HepG2 (cell line): ENCODE data around the gene KAZALD1. TPM values are rescaled to one million over a fixed set of nuclear protein-coding genes. Genes with fewer than 3 reads are reported as not detected.

ENCODE experiments used
- ATAC-seq: fragments of 200-7000 bp; cut with Tn5 transposase; 3 replicates; pipeline ENCODE4 v1.9.1; 2020; ENCODE audit warnings: mild to moderate bottlenecking, moderate library complexity
- BruUV-seq: library from RNA; stranded (reverse); fragments of 400-500 nt; replicated peaks from 2 replicates; lab custom pipeline; 2021; lab: Mats Ljungman, UMichigan
- CTCF ChIA-PET: fragments of 300-600 bp; formaldehyde crosslinking; extraction: SDS; loops from one replicate; lab custom pipeline; 2021; ENCODE audit warnings: low total read pairs, inconsistent platforms, low intra/inter-chr PET ratio; lab: Yijun Ruan, JAX
- POLR2A ChIA-PET: fragments of 350-600 bp; sonication (Branson Sonifier 250); formaldehyde crosslinking; loops from one replicate; lab custom pipeline; 2020; ENCODE audit warnings: antibody characterized with exemption, inconsistent platforms; lab: Yijun Ruan, JAX
- DNase-seq: peaks from one replicate; pipeline ENCODE4 v3.0.0-alpha.2; 2015; ENCODE audit warnings: low spot score
- FAIRE-seq: peaks from 3 replicates; lab custom pipeline; 2011; peaks lifted over from hg19 to GRCh38; lab: Jason Lieb, UNC
- H2AFZ ChIP-seq: one replicate; pipeline ENCODE4 v1.6.1; 2011; ENCODE audit warnings: low read length, inconsistent platforms
- H3K27ac ChIP-seq: fragments of 300-600 bp; 3 replicates; pipeline ENCODE4 v1.8.0; 2011; ENCODE audit warnings: mixed run types, mild to moderate bottlenecking, mixed read lengths, low read length, inconsistent platforms; ENCODE audit not compliant: insufficient read depth; ENCODE audit errors: extremely low read length
- H3K27me3 ChIP-seq, 2 experiments: fragments of 200-600 bp in 1 of 2; 2 replicates in 1 of 2; 3 replicates in 1 of 2; pipeline versions ENCODE4 v1.6.0 to v1.8.0; 2011; ENCODE audit warnings: low read length in 2 of 2, mild to moderate bottlenecking in 2 of 2, moderate library complexity in 2 of 2, inconsistent platforms in 1 of 2; ENCODE audit not compliant: insufficient read depth in 2 of 2, control insufficient read depth in 1 of 2
- H3K36me3 ChIP-seq, 2 experiments: fragments of 200-600 bp in 1 of 2; replicated peaks in 1 of 2; 2 replicates in 1 of 2; 3 replicates in 1 of 2; pipeline versions ENCODE4 v1.5.1 to v1.8.0; 2011; ENCODE audit warnings: low read length in 2 of 2, inconsistent platforms in 1 of 2; ENCODE audit not compliant: insufficient read depth in 2 of 2, control insufficient read depth in 1 of 2
- H3K4me1 ChIP-seq: 2 replicates; pipeline ENCODE4 v1.5.1; 2012; ENCODE audit warnings: low read length, inconsistent platforms; ENCODE audit not compliant: insufficient read depth
- H3K4me2 ChIP-seq: 2 replicates; pipeline ENCODE4 v1.6.0; 2011; ENCODE audit warnings: low read depth, low read length, inconsistent platforms
- H3K4me3 ChIP-seq, 3 experiments: fragments of 200-600 bp in 1 of 3; sonication (generic), shearing (Covaris generic) in 1 of 3; replicated peaks in 1 of 3; 2 replicates each; pipeline ENCODE4 v1.5.1; 2011 to 2016; ENCODE audit warnings: low read length in 3 of 3, inconsistent platforms in 2 of 3, low read depth in 2 of 3, mild to moderate bottlenecking in 2 of 3, control low read depth in 1 of 3, mixed read lengths in 1 of 3; ENCODE audit not compliant: insufficient read depth in 1 of 3
- H3K79me2 ChIP-seq: one replicate; pipeline ENCODE4 v1.6.1; 2011; ENCODE audit warnings: low read length, inconsistent platforms; ENCODE audit not compliant: insufficient read depth
- H3K9ac ChIP-seq: 2 replicates; pipeline ENCODE4 v1.6.0; 2011; ENCODE audit warnings: mild to moderate bottlenecking, low read depth, low read length, inconsistent platforms; ENCODE audit not compliant: insufficient read depth
- H3K9me3 ChIP-seq: 2 replicates; pipeline ENCODE4 v1.5.1; 2012; ENCODE audit warnings: mild to moderate bottlenecking, low read length
- H4K20me1 ChIP-seq: 2 replicates; pipeline ENCODE4 v1.6.0; 2011; ENCODE audit warnings: inconsistent platforms, mild to moderate bottlenecking, low read length, moderate library complexity; ENCODE audit not compliant: insufficient read depth
- ADNP ChIP-seq: sonication (generic); formaldehyde crosslinking; IDR thresholded peaks from 2 replicates; pipeline ENCODE4 v1.4.0; 2020; ENCODE audit warnings: missing genetic modification reagents
- BCL6 ChIP-seq: IDR thresholded peaks from 2 replicates; pipeline ENCODE4 v1.6.1; 2016; ENCODE audit warnings: missing genetic modification reagents, missing compliant biosample characterization
- FOXP1 ChIP-seq, 2 experiments: fragments of 450-650 bp in 1 of 2; IDR thresholded peaks; 2 replicates each; pipeline ENCODE4 v1.6.1; 2017 to 2018; ENCODE audit warnings: antibody characterized with exemption in 1 of 2
- GMEB1 ChIP-seq: sonication (generic); formaldehyde crosslinking; IDR thresholded peaks from 2 replicates; pipeline ENCODE4 v1.5.1; 2020; ENCODE audit warnings: missing genetic modification reagents, mild to moderate bottlenecking, borderline replicate concordance
- HES4 ChIP-seq: sonication (generic); formaldehyde crosslinking; IDR thresholded peaks from 2 replicates; pipeline ENCODE4 v1.9.0; 2021; ENCODE audit warnings: mild to moderate bottlenecking, missing genetic modification reagents, borderline replicate concordance
- MLXIP ChIP-seq: sonication (generic); formaldehyde crosslinking; IDR thresholded peaks from 2 replicates; pipeline ENCODE4 v1.9.0; 2021; ENCODE audit warnings: missing genetic modification reagents, borderline replicate concordance
- THYN1 ChIP-seq: sonication (generic); formaldehyde crosslinking; IDR thresholded peaks from 2 replicates; pipeline ENCODE4 v1.8.1; 2023; ENCODE audit warnings: low read depth, mild to moderate bottlenecking, moderate library complexity, missing genetic modification reagents, borderline replicate concordance
- YEATS4 ChIP-seq: sonication (generic); formaldehyde crosslinking; IDR thresholded peaks from 2 replicates; pipeline ENCODE4 v1.4.0; 2020; ENCODE audit warnings: missing genetic modification reagents, borderline replicate concordance
- ZKSCAN8 ChIP-seq: IDR thresholded peaks from 2 replicates; pipeline ENCODE4 v1.6.1; 2016; ENCODE audit warnings: borderline replicate concordance, missing genetic modification reagents, missing compliant biosample characterization
- ZNF230 ChIP-seq: sonication (generic); formaldehyde crosslinking; IDR thresholded peaks from 2 replicates; pipeline ENCODE4 v1.4.0; 2020; ENCODE audit warnings: mild to moderate bottlenecking, missing genetic modification reagents
- ZNF549 ChIP-seq: sonication (generic); formaldehyde crosslinking; IDR thresholded peaks from 2 replicates; pipeline ENCODE4 v1.5.0; 2020; ENCODE audit warnings: missing genetic modification reagents
- ZNF616 ChIP-seq: sonication (generic); formaldehyde crosslinking; IDR thresholded peaks from 2 replicates; pipeline ENCODE4 v1.5.0; 2020; ENCODE audit warnings: low read depth, mild to moderate bottlenecking, missing genetic modification reagents
- ZNF639 ChIP-seq: conservative IDR thresholded peaks from 2 replicates; pipeline ENCODE4 v1.6.1; 2018; ENCODE audit warnings: missing genetic modification reagents
- WGBS: methylation state at CpG from one replicate; pipeline ENCODE4 v1.1.6; 2017; ENCODE audit warnings: low lambda C conversion rate; 5-methylcytosine and 5-hydroxymethylcytosine counted together
- in situ Hi-C: cut with HindIII; loops from 2 replicates; pipeline ENCODE4 v1.10.0; 2017; ENCODE audit warnings: low pct_unique_long_range_greater_than_20kb; ENCODE audit not compliant: extremely low pct_ligation_motif_present
- intact Hi-C: fragments of 100-400 bp; cut with micrococcal nuclease; formaldehyde crosslinking; loops from one replicate; pipeline ENCODE4 v1.10.0; 2022; ENCODE audit not compliant: unreplicated experiment
- polyA plus RNA-seq, 8 experiments: library from polyadenylated mRNA; depleted of rRNA in 3 of 8; stranded (reverse) in 7 of 8; unstranded in 1 of 8; fragments of >200 nt; fragmentation: Illumina TruSeq in 4 of 8; extraction: Trizol in 4 of 8; gene quantifications; 2 replicates each; pipeline versions ENCODE4 v1.2.1 to v1.2.3, GENCODE V29; 2011 to 2016; ENCODE audit warnings: low read depth in 4 of 8, missing spikeins in 1 of 8, mixed read lengths in 1 of 8; ENCODE audit not compliant: insufficient read depth in 1 of 8
- total RNA-seq, 5 experiments: library from RNA; depleted of rRNA; stranded (reverse); fragments of >200 nt; fragmentation: Illumina TruSeq; extraction: Trizol; gene quantifications; 2 replicates each; pipeline ENCODE4 v1.2.3, GENCODE V29; 2016; ENCODE audit warnings: low read depth in 1 of 5
- TF ChIP-seq, protein P1 (sequence below): IDR thresholded peaks from 2 replicates; pipeline ENCODE4 v1.6.1; 2016; ENCODE audit warnings: missing compliant biosample characterization, missing genetic modification reagents, borderline replicate concordance
- TF ChIP-seq, protein P2 (sequence below): sonication (generic); formaldehyde crosslinking; IDR thresholded peaks from 2 replicates; pipeline ENCODE4 v1.4.0; 2020; ENCODE audit warnings: missing genetic modification reagents; ENCODE audit errors: not compliant biosample characterization

The KAZALD1 gene
- total and polyA plus RNA-seq, 2 of the 13 experiments (the other 11 are each of a cell fraction or from before 2014, with no cell fraction given) = 16.7 to 27.7 TPM

DNA sequence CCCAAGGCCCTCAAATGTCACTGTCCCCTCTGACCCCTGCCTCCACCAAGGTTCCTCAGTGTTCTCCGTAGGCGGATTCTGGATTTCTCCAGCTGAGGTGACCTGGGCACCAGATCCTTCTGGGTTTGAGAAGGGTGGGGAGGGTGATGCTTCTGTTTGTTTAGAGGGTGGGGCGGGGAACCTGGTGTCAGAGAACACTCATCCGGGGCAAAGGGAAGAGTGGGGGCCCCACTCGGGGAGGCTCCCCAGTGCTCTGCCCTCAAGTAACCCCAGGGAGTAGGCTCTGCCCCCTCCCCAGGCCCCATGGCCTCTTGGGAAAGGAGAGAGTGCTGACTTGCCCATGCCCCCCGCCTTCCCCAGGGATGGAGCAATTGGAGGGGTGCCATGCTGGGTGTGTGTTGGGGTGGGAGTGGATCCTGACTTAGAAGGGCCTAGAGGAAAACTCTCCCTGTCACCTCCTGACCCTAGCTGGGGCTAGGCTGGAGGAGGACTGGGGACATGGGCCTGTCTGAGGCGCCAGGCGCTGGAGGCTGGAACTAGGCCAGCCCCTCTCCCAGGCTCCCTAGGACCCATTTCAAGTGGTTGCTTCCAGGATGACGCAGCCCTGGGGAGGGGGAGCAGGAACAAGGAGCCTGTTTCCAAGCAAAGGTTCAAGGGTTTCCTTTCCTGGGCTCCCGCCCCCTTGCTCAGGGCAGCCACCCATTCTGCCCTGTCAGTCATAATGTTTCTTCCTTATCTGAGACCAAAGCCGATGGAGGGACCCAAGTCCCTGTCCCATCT lies 27.9 kb downstream of the KAZALD1 start:
- Histone ChIP-seq H4K20me1 (no peaks in the 10 kb centered on the region), H3K4me2 (no peak overlapping the region)
- POLR2A ChIA-PET = no interaction called here
- no peak for TF ChIP-seq MLXIP (CRISPR knock-in tag)
- no peak for TF ChIP-seq BCL6 (CRISPR knock-in tag)
- TF ChIP-seq, protein P1, sequence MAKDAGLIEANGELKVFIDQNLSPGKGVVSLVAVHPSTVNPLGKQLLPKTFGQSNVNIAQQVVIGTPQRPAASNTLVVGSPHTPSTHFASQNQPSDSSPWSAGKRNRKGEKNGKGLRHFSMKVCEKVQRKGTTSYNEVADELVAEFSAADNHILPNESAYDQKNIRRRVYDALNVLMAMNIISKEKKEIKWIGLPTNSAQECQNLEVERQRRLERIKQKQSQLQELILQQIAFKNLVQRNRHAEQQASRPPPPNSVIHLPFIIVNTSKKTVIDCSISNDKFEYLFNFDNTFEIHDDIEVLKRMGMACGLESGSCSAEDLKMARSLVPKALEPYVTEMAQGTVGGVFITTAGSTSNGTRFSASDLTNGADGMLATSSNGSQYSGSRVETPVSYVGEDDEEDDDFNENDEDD = no peak
- no peak for TF ChIP-seq ADNP (CRISPR knock-in tag)
- no peak for TF ChIP-seq ZNF616 (CRISPR knock-in tag)
- no peak for TF ChIP-seq ZNF639
- TF ChIP-seq GMEB1 (CRISPR knock-in tag) = no peak
- TF ChIP-seq THYN1 (CRISPR knock-in tag) = no peak
- TF ChIP-seq FOXP1 (IDR thresholded peaks at IDR 0.05) = no peak
- no peak for TF ChIP-seq FOXP1 (CRISPR knock-in tag; IDR thresholded peaks at IDR 0.05)
- no peak for TF ChIP-seq ZKSCAN8 (CRISPR knock-in tag)
- TF ChIP-seq ZNF549 (CRISPR knock-in tag) = no peak
- TF ChIP-seq, protein P2, sequence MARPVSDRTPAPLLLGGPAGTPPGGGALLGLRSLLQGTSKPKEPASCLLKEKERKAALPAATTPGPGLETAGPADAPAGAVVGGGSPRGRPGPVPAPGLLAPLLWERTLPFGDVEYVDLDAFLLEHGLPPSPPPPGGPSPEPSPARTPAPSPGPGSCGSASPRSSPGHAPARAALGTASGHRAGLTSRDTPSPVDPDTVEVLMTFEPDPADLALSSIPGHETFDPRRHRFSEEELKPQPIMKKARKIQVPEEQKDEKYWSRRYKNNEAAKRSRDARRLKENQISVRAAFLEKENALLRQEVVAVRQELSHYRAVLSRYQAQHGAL = no peak
- TF ChIP-seq HES4 (CRISPR knock-in tag) = no peak
- no peak for TF ChIP-seq YEATS4
- TF ChIP-seq ZNF230 (CRISPR knock-in tag) = no peak

More for the DNA sequence above, 27.9 kb downstream of the KAZALD1 start:
- in situ Hi-C loops = no loop called here
- Histone ChIP-seq H3K9me3 (no peaks in the 10 kb centered on the region), H3K79me2 (no peaks in the 10 kb centered on the region), H3K4me3 (no peak overlapping the region), H3K9ac (no peak overlapping the region), H3K36me3 (no peaks in the 10 kb centered on the region), H3K27me3 (peaks cover 12 to 91% of the 10 kb centered on the region in 2 experiments), H3K4me1 (peaks cover 22% of the 10 kb centered on the region), H3K27ac (no peak overlapping the region), H2AFZ (no peak overlapping the region)
- WGBS = 0% methylated on average over 2 of the region's 11 CpGs
- CTCF ChIA-PET = no interaction called here
- FAIRE-seq = no peak
- no peak for DNase-seq
- no TSS peak for BruUV-seq
- no peak for ATAC-seq
- intact Hi-C loops = no loop called here
